H9 (cell line): ENCODE measurements around the gene RCAN3. TPM values are rescaled to one million over a fixed set of nuclear protein-coding genes. Genes with fewer than 3 reads are reported as not detected.
A peak's percentile ranks its signal among the peaks of the same experiment; 100 is the strongest.

Experiments
- DNase-seq: peaks from one replicate; pipeline ENCODE4 v3.0.0-alpha.2; 2017
- H2AFZ ChIP-seq: one replicate; pipeline ENCODE4 v1.6.1; 2013; ENCODE audit warnings: mild to moderate bottlenecking, low read length, control low read depth, moderate library complexity
- H2AK5ac ChIP-seq: 2 replicates; pipeline ENCODE4 v1.6.1; 2013; ENCODE audit warnings: low read length, control low read depth, mixed read lengths; ENCODE audit not compliant: insufficient read length
- H2BK120ac ChIP-seq: one replicate; pipeline ENCODE4 v1.6.1; 2013; ENCODE audit warnings: low read depth, mild to moderate bottlenecking, low read length, control low read depth, inconsistent platforms; ENCODE audit not compliant: poor library complexity, severe bottlenecking
- H2BK12ac ChIP-seq: 2 replicates; pipeline ENCODE4 v1.6.1; 2013; ENCODE audit warnings: low read length, control low read depth, mixed read lengths, low read depth; ENCODE audit not compliant: insufficient read length
- H2BK15ac ChIP-seq: 2 replicates; pipeline ENCODE4 v1.6.1; 2013; ENCODE audit warnings: low read depth, low read length, control low read depth
- H2BK20ac ChIP-seq: one replicate; pipeline ENCODE4 v1.6.1; 2013; ENCODE audit warnings: low read depth, mild to moderate bottlenecking, low read length, control low read depth, inconsistent platforms; ENCODE audit not compliant: poor library complexity, severe bottlenecking
- H2BK5ac ChIP-seq: 2 replicates; pipeline ENCODE4 v1.6.1; 2013; ENCODE audit warnings: low read length, control low read depth, mixed read lengths; ENCODE audit not compliant: insufficient read length
- H3K14ac ChIP-seq: 2 replicates; pipeline ENCODE4 v1.6.1; 2013; ENCODE audit warnings: low read length, control low read depth; ENCODE audit not compliant: insufficient read depth
- H3K18ac ChIP-seq: 2 replicates; pipeline ENCODE4 v1.6.1; 2013; ENCODE audit warnings: low read depth, mild to moderate bottlenecking, mixed read lengths, low read length, control low read depth; ENCODE audit not compliant: insufficient read length
- H3K23ac ChIP-seq: 2 replicates; pipeline ENCODE4 v1.6.1; 2013; ENCODE audit warnings: low read length, control low read depth, mixed read lengths, low read depth; ENCODE audit not compliant: insufficient read length
- H3K23me2 ChIP-seq: 2 replicates; pipeline ENCODE4 v1.6.1; 2013; ENCODE audit warnings: low read depth, mild to moderate bottlenecking, mixed read lengths, low read length, control low read depth; ENCODE audit not compliant: insufficient read length, poor library complexity, severe bottlenecking
- H3K27ac ChIP-seq: 2 replicates; pipeline ENCODE4 v1.5.1; 2013; ENCODE audit warnings: low read length, control low read depth, mixed read lengths, low read depth; ENCODE audit not compliant: insufficient read length
- H3K27me3 ChIP-seq: 2 replicates; pipeline ENCODE4 v1.6.1; 2013; ENCODE audit warnings: low read length, control low read depth, inconsistent platforms; ENCODE audit not compliant: insufficient read depth
- H3K4ac ChIP-seq: 2 replicates; pipeline ENCODE4 v1.6.1; 2013; ENCODE audit warnings: low read depth, mild to moderate bottlenecking, control low read depth, inconsistent platforms, low read length, moderate library complexity
- H3K4me1 ChIP-seq: 2 replicates; pipeline ENCODE4 v1.6.1; 2013; ENCODE audit warnings: low read length, control low read depth, inconsistent platforms; ENCODE audit not compliant: insufficient read depth
- H3K4me2 ChIP-seq: 2 replicates; pipeline ENCODE4 v1.6.1; 2013; ENCODE audit warnings: low read length, control low read depth, mixed read lengths; ENCODE audit not compliant: insufficient read length, insufficient read depth
- H3K56ac ChIP-seq: 2 replicates; pipeline ENCODE4 v1.6.1; 2013; ENCODE audit warnings: low read depth, mild to moderate bottlenecking, mixed read lengths, low read length, control low read depth; ENCODE audit not compliant: insufficient read length
- H3K79me1 ChIP-seq: 2 replicates; pipeline ENCODE4 v1.6.1; 2013; ENCODE audit warnings: low read depth, mild to moderate bottlenecking, moderate library complexity, low read length, control low read depth, inconsistent platforms; ENCODE audit not compliant: insufficient read depth, poor library complexity, severe bottlenecking
- H3K79me2 ChIP-seq: 2 replicates; pipeline ENCODE4 v1.6.1; 2013; ENCODE audit warnings: low read length, control low read depth, inconsistent platforms; ENCODE audit not compliant: insufficient read depth
- H3K9ac ChIP-seq: 2 replicates; pipeline ENCODE4 v1.6.1; 2013; ENCODE audit warnings: low read length, control low read depth, mixed read lengths; ENCODE audit not compliant: insufficient read length; ENCODE audit errors: extremely low read depth
- H3K9me3 ChIP-seq: one replicate; pipeline ENCODE4 v1.6.1; 2013; ENCODE audit warnings: low read depth, low read length, inconsistent platforms; ENCODE audit not compliant: control insufficient read depth
- H3T11ph ChIP-seq: one replicate; pipeline ENCODE4 v1.6.1; 2013; ENCODE audit warnings: mild to moderate bottlenecking, low read length, control low read depth, inconsistent platforms
- H4K20me1 ChIP-seq: one replicate; pipeline ENCODE4 v1.6.1; 2013; ENCODE audit not compliant: control insufficient read depth, insufficient read length, insufficient read depth
- H4K5ac ChIP-seq: 2 replicates; pipeline ENCODE4 v1.6.1; 2013; ENCODE audit warnings: low read depth, mild to moderate bottlenecking, mixed read lengths, low read length, control low read depth; ENCODE audit not compliant: insufficient read length
- H4K8ac ChIP-seq: replicated peaks from 2 replicates; pipeline ENCODE4 v1.6.1; 2013; ENCODE audit warnings: low read length, control low read depth, mixed read lengths, low read depth; ENCODE audit not compliant: insufficient read length
- H4K91ac ChIP-seq: 2 replicates; pipeline ENCODE4 v1.6.1; 2013; ENCODE audit warnings: low read depth, mild to moderate bottlenecking, moderate library complexity, mixed read lengths, low read length, control low read depth; ENCODE audit not compliant: insufficient read length
- H3K27ac Mint-ChIP-seq, 3 experiments: 2 replicates in 2 of 3; 3 replicates in 1 of 3; pipeline ENCODE4 v1.8.0; 2020 to 2021; ENCODE audit warnings: mixed read lengths in 3 of 3, mild to moderate bottlenecking in 1 of 3, moderate library complexity in 1 of 3
- H3K27me3 Mint-ChIP-seq: 2 replicates; pipeline ENCODE4 v1.8.0; 2021; ENCODE audit warnings: low read depth, mild to moderate bottlenecking, moderate library complexity, mixed read lengths
- H3K36me3 Mint-ChIP-seq, 3 experiments: 2 replicates in 2 of 3; 3 replicates in 1 of 3; pipeline ENCODE4 v1.8.0; 2020 to 2021; ENCODE audit warnings: low read depth in 3 of 3, mixed read lengths in 3 of 3; ENCODE audit not compliant: insufficient read depth in 1 of 3
- H3K4me1 Mint-ChIP-seq, 2 experiments: 2 replicates each; pipeline ENCODE4 v1.8.0; 2020; ENCODE audit warnings: mixed read lengths in 2 of 2
- H3K4me3 Mint-ChIP-seq, 2 experiments: 2 replicates in 1 of 2; 3 replicates in 1 of 2; pipeline ENCODE4 v1.8.0; 2020 to 2021; ENCODE audit warnings: mild to moderate bottlenecking in 2 of 2, mixed read lengths in 2 of 2, moderate library complexity in 1 of 2
- H3K9me3 Mint-ChIP-seq, 2 experiments: 2 replicates in 1 of 2; 3 replicates in 1 of 2; pipeline ENCODE4 v1.8.0; 2020; ENCODE audit warnings: mild to moderate bottlenecking in 2 of 2, mixed read lengths in 2 of 2, moderate library complexity in 1 of 2
- CTCF ChIP-seq: fragments of 200-600 bp; sonication (generic); conservative IDR thresholded peaks from 3 replicates; pipeline ENCODE4 v1.8.0; 2021; ENCODE audit warnings: antibody characterized with exemption, mild to moderate bottlenecking
- WGBS: extraction: QIAGEN DNeasy Blood & Tissue Kit; methylation state at CpG from one replicate; pipeline ENCODE4 v1.1.7; 2013; ENCODE audit warnings: missing lambda C conversion rate, low lambda C conversion rate, mixed read lengths; ENCODE audit not compliant: insufficient read length; ENCODE audit errors: extremely low coverage; 5-methylcytosine and 5-hydroxymethylcytosine counted together
- total RNA-seq: library from RNA; stranded (reverse); gene quantifications from 2 replicates; pipeline ENCODE4 v1.2.1, GENCODE V29; 2021

RCAN3 gene
- total RNA-seq, 1 experiment from 2014 or later: 13.0 TPM

GRCh38 chr1:24481843-24482610 is 20.6 kb upstream of the RCAN3 start:
- Histone ChIP-seq H4K91ac (no peak overlapping the region), H3T11ph (no peak overlapping the region), H4K5ac (no peak overlapping the region), H2BK12ac (no peak overlapping the region), H3K4ac (no peak overlapping the region), H3K9me3 (no peaks in the 10 kb centered on the region), H2BK15ac (no peak overlapping the region), H2BK20ac (no peak overlapping the region), H2BK120ac (no peak overlapping the region), H3K4me2 (no peak overlapping the region), H3K27ac (no peak overlapping the region), H2AK5ac (no peak overlapping the region), H3K79me1 (no peaks in the 10 kb centered on the region), H3K23me2 (no peaks in the 10 kb centered on the region), H3K4me1 (peaks cover 4% of the 10 kb centered on the region; the same call in 1 of the 2 replicates), H4K8ac (no peak overlapping the region), H2AFZ (no peak overlapping the region), H3K18ac (no peak overlapping the region), H3K23ac (no peak overlapping the region), H3K56ac (no peak overlapping the region), H2BK5ac (no peak overlapping the region), H3K9ac (no peak overlapping the region), H3K79me2 (no peaks in the 10 kb centered on the region), H3K27me3 (no peaks in the 10 kb centered on the region), H4K20me1 (no peaks in the 10 kb centered on the region), H3K14ac (no peak overlapping the region)
- H3K27ac Mint-ChIP-seq: peak overlapping the region in 2 of 3 experiments; percentile 55 to 61; a peak in 1 of 7 replicates
- H3K4me1 Mint-ChIP-seq: peaks cover 12 to 15% of the 10 kb centered on the region in 2 experiments
- H3K27me3 Mint-ChIP-seq: no peaks in the 10 kb centered on the region
- no peaks in the 10 kb centered on the region; a peak in 1 of 7 replicates for H3K36me3 Mint-ChIP-seq
- no peak overlapping the region for H3K4me3 Mint-ChIP-seq
- WGBS: no CpG with 5 or more reads among the region's 16 CpGs
- no peak for TF ChIP-seq CTCF
- H3K9me3 Mint-ChIP-seq: no peaks in the 10 kb centered on the region
- no peak for DNase-seq
